ENCODE measurements around the gene RAD17. TPM values are rescaled to one million over a fixed set of nuclear protein-coding genes. Genes with fewer than 3 reads are reported as not detected.

Gene RAD17
- total and polyA plus RNA-seq, 2 experiments from 2014 or later = 29.0 to 38.8 TPM

DNA sequence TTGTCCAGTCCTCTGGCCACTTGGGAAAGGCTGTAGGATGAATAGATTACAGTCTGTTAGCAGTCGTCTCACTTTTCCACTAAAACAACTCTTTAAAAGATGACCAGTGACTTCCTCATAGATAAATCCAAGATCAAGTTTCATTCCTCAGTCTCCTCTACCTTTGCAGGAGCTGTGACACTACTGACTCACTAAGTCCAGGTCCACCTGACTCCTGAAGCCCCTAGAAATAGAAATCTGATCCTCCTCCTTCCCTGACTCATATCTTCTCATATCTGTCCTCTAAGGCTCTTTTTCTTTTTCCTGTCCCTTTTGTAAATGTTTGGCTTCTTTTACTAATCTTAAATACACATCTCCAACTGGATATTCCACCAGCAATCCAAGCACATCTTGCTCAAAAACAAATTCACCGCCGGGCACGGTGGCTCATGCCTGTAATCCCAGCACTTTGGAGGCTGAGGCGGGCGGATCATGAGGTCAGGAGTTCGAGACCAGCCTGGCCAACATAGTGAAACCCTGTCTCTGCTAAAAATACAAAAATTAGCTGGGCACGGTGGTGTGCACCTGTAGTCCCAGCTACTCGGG lies 39.6 kb upstream of the RAD17 start:
- TF ChIP-seq ZNF331 (CRISPR knock-in tag; IDR thresholded peaks at IDR 0.05; ENCODE audit: low read depth) (no peak), CREB1 (CRISPR knock-in tag; IDR thresholded peaks at IDR 0.05; ENCODE audit: low read depth) (no peak), NANOG (IDR thresholded peaks at IDR 0.05; ENCODE audit: borderline replicate concordance) (no peak), STAT1 (IDR thresholded peaks at IDR 0.05; ENCODE audit: unreplicated experiment) (no peak), ZNF114 (CRISPR knock-in tag; IDR thresholded peaks at IDR 0.05) (no peak), EZH2phosphoT487 (IDR thresholded peaks at IDR 0.05; ENCODE audit: unreplicated experiment) (no peak)
- TF ChIP-seq, protein P1, sequence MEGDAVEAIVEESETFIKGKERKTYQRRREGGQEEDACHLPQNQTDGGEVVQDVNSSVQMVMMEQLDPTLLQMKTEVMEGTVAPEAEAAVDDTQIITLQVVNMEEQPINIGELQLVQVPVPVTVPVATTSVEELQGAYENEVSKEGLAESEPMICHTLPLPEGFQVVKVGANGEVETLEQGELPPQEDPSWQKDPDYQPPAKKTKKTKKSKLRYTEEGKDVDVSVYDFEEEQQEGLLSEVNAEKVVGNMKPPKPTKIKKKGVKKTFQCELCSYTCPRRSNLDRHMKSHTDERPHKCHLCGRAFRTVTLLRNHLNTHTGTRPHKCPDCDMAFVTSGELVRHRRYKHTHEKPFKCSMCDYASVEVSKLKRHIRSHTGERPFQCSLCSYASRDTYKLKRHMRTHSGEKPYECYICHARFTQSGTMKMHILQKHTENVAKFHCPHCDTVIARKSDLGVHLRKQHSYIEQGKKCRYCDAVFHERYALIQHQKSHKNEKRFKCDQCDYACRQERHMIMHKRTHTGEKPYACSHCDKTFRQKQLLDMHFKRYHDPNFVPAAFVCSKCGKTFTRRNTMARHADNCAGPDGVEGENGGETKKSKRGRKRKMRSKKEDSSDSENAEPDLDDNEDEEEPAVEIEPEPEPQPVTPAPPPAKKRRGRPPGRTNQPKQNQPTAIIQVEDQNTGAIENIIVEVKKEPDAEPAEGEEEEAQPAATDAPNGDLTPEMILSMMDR (conservative IDR thresholded peaks at IDR 0.05; ENCODE audit: low read depth in 2 of 2) = no peak
- TF ChIP-seq, protein P2, sequence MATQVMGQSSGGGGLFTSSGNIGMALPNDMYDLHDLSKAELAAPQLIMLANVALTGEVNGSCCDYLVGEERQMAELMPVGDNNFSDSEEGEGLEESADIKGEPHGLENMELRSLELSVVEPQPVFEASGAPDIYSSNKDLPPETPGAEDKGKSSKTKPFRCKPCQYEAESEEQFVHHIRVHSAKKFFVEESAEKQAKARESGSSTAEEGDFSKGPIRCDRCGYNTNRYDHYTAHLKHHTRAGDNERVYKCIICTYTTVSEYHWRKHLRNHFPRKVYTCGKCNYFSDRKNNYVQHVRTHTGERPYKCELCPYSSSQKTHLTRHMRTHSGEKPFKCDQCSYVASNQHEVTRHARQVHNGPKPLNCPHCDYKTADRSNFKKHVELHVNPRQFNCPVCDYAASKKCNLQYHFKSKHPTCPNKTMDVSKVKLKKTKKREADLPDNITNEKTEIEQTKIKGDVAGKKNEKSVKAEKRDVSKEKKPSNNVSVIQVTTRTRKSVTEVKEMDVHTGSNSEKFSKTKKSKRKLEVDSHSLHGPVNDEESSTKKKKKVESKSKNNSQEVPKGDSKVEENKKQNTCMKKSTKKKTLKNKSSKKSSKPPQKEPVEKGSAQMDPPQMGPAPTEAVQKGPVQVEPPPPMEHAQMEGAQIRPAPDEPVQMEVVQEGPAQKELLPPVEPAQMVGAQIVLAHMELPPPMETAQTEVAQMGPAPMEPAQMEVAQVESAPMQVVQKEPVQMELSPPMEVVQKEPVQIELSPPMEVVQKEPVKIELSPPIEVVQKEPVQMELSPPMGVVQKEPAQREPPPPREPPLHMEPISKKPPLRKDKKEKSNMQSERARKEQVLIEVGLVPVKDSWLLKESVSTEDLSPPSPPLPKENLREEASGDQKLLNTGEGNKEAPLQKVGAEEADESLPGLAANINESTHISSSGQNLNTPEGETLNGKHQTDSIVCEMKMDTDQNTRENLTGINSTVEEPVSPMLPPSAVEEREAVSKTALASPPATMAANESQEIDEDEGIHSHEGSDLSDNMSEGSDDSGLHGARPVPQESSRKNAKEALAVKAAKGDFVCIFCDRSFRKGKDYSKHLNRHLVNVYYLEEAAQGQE (IDR thresholded peaks at IDR 0.05; ENCODE audit: unreplicated experiment) = no peak
- TF ChIP-seq, protein P3, sequence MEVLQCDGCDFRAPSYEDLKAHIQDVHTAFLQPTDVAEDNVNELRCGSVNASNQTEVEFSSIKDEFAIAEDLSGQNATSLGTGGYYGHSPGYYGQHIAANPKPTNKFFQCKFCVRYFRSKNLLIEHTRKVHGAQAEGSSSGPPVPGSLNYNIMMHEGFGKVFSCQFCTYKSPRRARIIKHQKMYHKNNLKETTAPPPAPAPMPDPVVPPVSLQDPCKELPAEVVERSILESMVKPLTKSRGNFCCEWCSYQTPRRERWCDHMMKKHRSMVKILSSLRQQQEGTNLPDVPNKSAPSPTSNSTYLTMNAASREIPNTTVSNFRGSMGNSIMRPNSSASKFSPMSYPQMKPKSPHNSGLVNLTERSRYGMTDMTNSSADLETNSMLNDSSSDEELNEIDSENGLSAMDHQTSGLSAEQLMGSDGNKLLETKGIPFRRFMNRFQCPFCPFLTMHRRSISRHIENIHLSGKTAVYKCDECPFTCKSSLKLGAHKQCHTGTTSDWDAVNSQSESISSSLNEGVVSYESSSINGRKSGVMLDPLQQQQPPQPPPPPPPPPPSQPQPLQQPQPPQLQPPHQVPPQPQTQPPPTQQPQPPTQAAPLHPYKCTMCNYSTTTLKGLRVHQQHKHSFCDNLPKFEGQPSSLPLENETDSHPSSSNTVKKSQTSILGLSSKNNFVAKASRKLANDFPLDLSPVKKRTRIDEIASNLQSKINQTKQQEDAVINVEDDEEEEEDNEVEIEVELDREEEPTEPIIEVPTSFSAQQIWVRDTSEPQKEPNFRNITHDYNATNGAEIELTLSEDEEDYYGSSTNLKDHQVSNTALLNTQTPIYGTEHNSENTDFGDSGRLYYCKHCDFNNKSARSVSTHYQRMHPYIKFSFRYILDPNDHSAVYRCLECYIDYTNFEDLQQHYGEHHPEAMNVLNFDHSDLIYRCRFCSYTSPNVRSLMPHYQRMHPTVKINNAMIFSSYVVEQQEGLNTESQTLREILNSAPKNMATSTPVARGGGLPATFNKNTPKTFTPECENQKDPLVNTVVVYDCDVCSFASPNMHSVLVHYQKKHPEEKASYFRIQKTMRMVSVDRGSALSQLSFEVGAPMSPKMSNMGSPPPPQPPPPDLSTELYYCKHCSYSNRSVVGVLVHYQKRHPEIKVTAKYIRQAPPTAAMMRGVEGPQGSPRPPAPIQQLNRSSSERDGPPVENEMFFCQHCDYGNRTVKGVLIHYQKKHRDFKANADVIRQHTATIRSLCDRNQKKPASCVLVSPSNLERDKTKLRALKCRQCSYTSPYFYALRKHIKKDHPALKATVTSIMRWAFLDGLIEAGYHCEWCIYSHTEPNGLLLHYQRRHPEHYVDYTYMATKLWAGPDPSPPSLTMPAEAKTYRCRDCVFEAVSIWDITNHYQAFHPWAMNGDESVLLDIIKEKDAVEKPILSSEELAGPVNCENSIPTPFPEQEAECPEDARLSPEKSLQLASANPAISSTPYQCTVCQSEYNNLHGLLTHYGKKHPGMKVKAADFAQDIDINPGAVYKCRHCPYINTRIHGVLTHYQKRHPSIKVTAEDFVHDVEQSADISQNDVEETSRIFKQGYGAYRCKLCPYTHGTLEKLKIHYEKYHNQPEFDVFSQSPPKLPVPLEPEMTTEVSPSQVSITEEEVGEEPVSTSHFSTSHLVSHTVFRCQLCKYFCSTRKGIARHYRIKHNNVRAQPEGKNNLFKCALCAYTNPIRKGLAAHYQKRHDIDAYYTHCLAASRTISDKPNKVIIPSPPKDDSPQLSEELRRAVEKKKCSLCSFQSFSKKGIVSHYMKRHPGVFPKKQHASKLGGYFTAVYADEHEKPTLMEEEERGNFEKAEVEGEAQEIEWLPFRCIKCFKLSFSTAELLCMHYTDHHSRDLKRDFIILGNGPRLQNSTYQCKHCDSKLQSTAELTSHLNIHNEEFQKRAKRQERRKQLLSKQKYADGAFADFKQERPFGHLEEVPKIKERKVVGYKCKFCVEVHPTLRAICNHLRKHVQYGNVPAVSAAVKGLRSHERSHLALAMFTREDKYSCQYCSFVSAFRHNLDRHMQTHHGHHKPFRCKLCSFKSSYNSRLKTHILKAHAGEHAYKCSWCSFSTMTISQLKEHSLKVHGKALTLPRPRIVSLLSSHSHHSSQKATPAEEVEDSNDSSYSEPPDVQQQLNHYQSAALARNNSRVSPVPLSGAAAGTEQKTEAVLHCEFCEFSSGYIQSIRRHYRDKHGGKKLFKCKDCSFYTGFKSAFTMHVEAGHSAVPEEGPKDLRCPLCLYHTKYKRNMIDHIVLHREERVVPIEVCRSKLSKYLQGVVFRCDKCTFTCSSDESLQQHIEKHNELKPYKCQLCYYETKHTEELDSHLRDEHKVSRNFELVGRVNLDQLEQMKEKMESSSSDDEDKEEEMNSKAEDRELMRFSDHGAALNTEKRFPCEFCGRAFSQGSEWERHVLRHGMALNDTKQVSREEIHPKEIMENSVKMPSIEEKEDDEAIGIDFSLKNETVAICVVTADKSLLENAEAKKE (CRISPR knock-in tag; IDR thresholded peaks at IDR 0.05) = no peak
- TF ChIP-seq, protein P4, sequence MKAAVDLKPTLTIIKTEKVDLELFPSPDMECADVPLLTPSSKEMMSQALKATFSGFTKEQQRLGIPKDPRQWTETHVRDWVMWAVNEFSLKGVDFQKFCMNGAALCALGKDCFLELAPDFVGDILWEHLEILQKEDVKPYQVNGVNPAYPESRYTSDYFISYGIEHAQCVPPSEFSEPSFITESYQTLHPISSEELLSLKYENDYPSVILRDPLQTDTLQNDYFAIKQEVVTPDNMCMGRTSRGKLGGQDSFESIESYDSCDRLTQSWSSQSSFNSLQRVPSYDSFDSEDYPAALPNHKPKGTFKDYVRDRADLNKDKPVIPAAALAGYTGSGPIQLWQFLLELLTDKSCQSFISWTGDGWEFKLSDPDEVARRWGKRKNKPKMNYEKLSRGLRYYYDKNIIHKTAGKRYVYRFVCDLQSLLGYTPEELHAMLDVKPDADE (IDR thresholded peaks at IDR 0.05) = no peak
- no peak for ATAC-seq

More for the DNA sequence above, 39.6 kb upstream of the RAD17 start:
- Histone ChIP-seq H3K4me3 (no peak overlapping the region), H3F3A (replicated peaks; ENCODE audit: low read depth) (no peaks in the 10 kb centered on the region), H4K20me1 (replicated peaks; ENCODE audit: insufficient read depth) (no peaks in the 10 kb centered on the region), H3K36me3 (ENCODE audit: insufficient read depth) (no peaks in the 10 kb centered on the region), H2AFZ (no peak overlapping the region; the same call in 1 of the 2 replicates), H3K79me2 (replicated peaks; ENCODE audit: insufficient read depth) (no peaks in the 10 kb centered on the region), H3K4me1 (ENCODE audit: insufficient read depth) (peaks cover 4% of the 10 kb centered on the region; the same call in 1 of the 2 replicates), H3K27me3 (ENCODE audit: insufficient read depth) (no peaks in the 10 kb centered on the region), H3K27ac (ENCODE audit: low read depth) (no peak overlapping the region), H3K9me2 (ENCODE audit: insufficient read depth) (0 out of 2 replicates have a peak, but pooled peaks cover 5% of the 10 kb centered on the region), H3K4me2 (no peak overlapping the region)
- H3K36me3 Mint-ChIP-seq (ENCODE audit: low read depth) = peaks cover 3% of the 10 kb centered on the region; the same call in 1 of the 3 replicates
- no peak overlapping the region for H3K27ac Mint-ChIP-seq
- H3K4me1 Mint-ChIP-seq = peaks cover 11% of the 10 kb centered on the region; the same call in 2 of the 3 replicates
- H3K4me3 Mint-ChIP-seq = no peak overlapping the region
- peaks cover 4% of the 10 kb centered on the region; the same call in 2 of the 3 replicates for H3K9me3 Mint-ChIP-seq
- peaks cover 6% of the 10 kb centered on the region for H3K27me3 Mint-ChIP-seq (ENCODE audit: insufficient read depth, low read depth, poor library complexity)
- no peak for DNase-seq (ENCODE audit: low spot score)
